Uterus (tissue), 2 donors: ENCODE data around the gene NOX4.

Experiments
- CTCF ChIP-seq, 4 experiments: fragments of 200-600 bp in 2 of 4; fragments of 450-650 bp in 2 of 4; sonication (generic) in 2 of 4; IDR thresholded peaks; one replicate each; pipeline ENCODE4 v1.5.1; 2016 to 2019; ENCODE audit warnings: antibody characterized with exemption in 4 of 4, mild to moderate bottlenecking in 2 of 4, moderate library complexity in 1 of 4
- POLR2A ChIP-seq, 2 donors: fragments of 450-650 bp; IDR thresholded peaks; one replicate each; pipeline ENCODE4 v1.6.1; 2016; ENCODE audit warnings: antibody characterized with exemption in 2 of 2, mild to moderate bottlenecking in 1 of 2, moderate library complexity in 1 of 2

- no peak for TF ChIP-seq POLR2A (IDR thresholded peaks at IDR 0.05)
- no peak for TF ChIP-seq CTCF (IDR thresholded peaks at IDR 0.05)
Measured at GRCh38 chr11:89521792-89522191, 30.6 kb upstream of the NOX4 start.
